GM21360 (cell line): Measurements from ENCODE around the gene DNAJB1.
"Not testable (repeated sequence)": the region's sequence is repeated elsewhere in the genome, so short reads cannot be mapped to it uniquely, and the experiment has no call there.

Experiments used
- ATAC-seq: cut with Tn5 transposase; IDR thresholded peaks from one replicate; pipeline ENCODE4 v1.9.1; 2021; ENCODE audit warnings: mild to moderate bottlenecking, moderate library complexity; ENCODE audit not compliant: unreplicated experiment

DNAJB1 gene

DNA sequence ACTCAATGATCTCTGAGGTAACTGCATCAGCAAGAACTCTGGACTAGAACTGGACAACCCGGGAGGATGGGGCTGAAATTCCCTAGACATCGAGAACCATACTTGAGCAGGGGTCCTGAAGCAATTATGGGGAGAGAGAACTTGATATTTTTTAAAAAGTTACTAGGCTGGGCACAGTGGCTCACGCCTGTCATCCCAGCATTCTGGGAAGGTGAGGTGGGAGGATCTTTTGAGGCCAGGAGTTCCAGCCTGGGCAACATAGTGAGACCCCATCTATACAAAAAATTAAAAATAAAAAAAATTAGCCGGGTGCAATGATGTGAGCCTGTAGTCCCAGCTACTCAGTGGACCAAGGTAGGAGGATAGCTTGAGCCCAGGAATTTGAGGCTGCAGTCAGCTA lies 2.3 kb upstream of the DNAJB1 start:
- no peak for ATAC-seq

DNA sequence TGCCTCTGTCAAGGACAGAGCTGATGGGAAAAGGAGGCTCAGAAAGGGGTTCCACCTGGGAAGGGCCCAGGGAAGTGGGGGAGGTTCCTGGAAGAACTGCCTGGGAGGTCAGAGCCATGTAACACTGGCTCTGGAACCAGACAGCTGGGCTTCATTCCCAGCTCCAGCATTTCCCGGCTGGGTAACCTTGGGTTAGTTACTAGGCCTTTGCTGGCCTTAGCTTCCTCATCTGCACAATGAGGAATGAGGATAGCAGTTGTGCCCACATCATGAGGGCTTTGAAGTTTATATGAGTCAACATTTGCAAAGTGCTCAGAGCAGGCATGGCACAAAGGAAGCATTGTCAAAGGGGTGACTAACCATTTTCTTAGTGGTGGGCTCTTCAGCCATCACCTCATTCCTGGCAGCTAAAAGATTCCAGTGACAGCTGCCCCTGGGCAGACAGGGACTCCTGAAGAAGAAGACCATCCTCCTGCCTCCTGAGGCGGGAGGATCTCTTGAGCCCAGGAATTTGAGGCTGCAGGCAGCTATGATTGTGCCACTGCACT lies 1.7 kb upstream of the DNAJB1 start:
- no peak for ATAC-seq

DNA sequence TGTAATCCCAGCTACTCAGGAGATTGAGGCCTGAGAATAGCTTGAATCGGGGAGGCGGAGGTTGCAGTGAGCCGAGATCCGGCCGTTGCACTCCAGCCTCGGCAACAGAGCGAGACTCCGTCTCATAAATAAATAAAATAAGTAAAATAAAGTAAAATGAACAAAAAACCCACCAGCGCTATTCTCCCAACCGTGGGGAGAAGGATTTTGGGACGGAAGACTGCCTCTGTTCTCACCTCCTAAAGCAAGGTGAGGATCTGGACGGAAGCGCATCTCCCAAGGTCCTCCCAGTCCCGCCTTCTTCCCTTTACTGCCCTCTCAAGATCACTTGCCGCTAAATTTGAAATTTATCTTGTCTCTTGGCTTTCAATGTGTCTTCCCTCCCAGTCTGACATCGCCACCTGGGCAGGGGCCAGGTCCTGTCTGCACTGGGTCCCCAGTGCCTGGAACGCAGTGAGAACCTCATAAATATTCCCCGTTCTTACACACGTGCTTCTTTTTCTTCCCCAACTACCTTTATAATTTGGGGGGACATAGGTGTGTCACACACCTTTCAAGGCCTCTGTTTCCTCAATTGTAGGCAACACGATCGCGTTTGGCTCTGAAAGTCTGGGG lies 1.2 kb upstream of the DNAJB1 start:
- ATAC-seq, result no peak

DNA sequence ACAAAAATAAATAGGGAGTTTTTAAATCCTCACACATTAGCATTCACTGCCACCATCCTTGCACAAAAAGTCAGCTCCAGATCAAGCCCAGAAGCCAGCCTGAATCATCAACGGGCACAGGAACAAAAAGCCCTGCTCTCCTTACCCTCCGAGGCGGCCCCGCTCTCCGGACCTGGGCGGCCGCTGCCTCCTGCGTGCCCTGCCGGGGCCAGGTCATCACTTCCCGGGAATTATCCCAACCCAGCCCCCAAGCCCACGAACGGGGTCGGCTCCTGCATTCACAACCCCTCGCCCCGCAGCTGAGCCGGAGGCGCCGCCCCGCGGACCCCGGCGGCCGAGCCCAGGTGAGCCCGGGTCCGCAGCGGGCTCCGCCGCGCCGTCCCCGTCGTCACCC lies 754 bp downstream of the DNAJB1 start:
- ATAC-seq, result peak; percentile 6

DNA sequence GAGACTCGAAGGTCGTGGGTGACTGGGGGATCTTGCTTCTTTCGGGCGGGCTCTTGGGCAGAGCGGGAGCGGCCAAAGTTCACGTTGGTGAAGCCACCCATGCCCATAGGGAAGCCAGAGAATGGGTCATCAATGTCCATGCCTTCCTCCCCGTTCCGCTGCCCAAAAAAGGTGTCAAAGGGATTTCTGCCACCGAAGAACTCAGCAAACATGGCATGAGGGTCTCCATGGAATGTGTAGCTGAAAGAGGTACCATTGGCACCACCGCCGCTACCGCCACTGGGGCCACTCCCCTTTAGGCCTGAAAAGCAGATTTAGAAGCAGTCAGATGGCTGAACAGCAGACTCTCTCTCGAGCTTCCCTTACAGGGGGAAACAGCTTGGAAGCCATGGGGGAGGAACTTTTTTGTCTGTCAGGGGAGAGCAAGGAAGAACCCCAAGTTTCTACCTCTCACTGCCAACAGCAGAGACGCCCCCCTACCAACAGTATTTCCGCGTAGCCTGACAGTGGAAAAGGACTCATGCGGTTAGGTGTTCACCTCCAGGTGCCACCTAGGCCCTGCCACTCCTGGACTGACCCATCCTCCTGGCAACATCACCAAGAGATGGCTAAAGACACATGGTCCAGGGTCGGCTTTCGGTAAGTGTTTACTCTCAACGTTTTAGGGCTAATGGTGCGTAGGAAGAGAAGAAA lies 1.3 kb downstream of the DNAJB1 start:
- ATAC-seq, result no peak

DNA sequence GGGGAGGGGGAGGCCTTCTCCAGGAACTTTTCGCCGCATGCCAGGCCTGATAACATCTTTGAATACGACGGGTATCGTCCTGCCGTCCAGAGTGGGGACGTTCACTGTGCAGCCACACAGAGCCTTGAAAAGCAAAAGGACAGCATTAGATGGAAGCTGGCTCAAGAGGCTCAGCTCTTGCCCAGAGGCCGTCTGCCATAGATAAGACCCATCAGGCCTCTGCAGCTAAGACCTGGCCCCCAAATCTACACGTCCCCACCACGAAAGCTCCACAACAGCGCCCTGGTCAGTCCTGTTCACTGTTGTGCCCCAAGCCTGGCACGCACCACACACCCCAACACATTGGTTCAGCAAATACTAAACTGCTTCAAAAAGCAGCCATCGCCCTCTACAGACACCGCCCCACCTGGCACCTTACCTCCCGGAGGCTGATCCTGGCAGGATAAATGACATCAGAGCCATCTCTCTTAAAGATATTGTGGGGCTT lies 2.1 kb downstream of the DNAJB1 start:
- ATAC-seq, result no peak

DNA sequence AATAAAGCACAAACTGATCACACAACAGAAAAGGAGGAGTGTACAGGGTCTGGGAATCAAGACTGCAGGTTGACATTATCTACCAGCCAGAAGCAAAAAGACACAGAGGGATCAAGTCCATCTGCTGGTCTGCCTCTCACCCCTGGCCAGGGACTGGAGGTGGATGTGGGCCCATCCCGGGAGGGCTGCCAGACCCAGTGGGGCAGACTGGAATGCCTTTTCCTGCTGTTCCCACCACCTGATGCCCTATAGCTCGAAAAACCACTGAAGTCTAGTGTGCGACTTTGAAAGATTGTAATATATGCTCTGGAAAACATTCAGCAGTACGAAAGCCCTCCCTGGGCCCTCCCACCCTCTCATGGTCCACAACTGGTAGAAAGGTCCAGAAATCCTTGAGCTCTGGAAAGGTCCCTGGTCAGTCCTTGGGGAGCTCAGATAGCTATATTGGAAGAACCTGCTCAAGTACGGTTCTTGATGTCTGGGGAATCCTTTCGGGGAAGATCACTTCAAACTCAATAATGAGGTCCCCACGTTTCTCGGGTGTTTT lies 2.6 kb downstream of the DNAJB1 start:
- ATAC-seq, result no peak

DNA sequence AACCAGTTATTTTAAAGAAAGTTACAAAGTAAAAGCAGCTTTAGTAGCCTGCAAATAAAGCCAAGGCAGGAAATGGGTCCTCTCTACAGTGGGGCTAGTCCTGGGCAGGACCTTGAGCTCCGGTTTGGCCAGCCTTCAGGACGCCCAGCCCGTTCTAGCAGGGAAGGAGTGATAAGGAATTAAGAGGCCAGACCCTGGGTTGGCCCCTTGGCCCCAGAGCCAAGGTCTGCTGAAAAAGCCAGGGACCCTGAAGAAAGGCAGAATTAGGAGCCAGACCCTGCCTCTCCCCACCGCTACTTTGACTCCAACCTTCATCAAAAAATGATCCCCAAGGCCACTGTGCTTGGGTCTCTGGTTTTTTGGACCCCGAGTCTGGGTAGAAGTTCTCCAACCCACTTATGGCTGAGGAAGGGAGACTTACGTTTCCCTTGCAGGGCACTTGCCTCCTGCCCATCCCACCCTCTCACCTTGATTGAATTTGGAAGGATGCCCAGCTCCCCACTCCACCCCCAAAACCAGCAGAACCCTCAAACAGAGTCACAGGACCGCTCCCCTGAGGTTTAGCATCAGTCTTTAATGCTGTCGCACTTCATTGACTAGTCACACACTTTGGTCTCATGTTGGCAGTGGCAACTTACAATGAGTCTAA lies 3.9 kb downstream of the DNAJB1 start:
- no peak for ATAC-seq

DNA sequence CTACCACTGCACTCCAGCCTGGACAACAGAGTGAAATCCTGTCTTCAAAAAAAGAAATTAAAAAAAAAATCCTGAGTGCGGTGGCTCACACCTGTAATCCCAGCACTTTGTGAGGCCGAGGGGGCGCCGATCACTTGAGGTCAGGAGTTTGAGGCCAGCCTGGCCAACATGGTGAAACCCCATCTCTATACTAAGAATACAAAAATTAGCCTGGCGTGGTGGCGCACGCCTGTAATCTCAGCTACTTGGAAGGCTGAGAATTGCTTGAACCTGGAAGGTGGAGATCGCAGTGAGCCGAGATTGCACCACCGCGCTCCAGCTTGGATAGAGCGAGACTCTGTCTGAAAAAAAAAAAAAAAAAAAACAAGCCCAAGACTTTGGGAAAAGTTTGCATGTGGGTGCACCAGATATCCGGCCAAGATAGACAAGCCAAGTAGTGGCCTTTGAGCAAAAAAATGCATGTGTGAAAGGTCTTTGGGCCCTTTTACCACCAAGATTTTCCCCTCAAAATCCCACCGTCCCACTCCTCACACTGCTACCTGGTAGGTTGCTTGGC lies 5.7 kb downstream of the DNAJB1 start:
- ATAC-seq, result no peak

DNA sequence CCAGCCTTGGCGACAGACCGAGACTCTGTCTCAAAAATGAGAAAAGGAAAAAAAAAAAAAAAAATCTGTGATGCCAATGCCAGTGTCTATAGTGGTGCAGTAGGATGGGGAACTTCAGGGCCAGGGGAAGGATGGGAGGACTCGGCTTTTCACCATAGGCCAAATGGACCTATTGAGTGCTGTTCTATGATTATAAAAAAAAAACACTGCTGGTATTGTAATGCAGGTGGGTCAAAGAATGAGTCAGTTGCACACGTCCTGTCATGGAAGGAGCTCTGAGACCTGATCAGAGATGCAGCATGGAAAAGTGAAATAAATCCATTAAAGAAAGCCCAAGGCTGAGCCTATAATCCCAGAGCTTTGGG lies 7.0 kb downstream of the DNAJB1 start:
- ATAC-seq, result no peak

DNA sequence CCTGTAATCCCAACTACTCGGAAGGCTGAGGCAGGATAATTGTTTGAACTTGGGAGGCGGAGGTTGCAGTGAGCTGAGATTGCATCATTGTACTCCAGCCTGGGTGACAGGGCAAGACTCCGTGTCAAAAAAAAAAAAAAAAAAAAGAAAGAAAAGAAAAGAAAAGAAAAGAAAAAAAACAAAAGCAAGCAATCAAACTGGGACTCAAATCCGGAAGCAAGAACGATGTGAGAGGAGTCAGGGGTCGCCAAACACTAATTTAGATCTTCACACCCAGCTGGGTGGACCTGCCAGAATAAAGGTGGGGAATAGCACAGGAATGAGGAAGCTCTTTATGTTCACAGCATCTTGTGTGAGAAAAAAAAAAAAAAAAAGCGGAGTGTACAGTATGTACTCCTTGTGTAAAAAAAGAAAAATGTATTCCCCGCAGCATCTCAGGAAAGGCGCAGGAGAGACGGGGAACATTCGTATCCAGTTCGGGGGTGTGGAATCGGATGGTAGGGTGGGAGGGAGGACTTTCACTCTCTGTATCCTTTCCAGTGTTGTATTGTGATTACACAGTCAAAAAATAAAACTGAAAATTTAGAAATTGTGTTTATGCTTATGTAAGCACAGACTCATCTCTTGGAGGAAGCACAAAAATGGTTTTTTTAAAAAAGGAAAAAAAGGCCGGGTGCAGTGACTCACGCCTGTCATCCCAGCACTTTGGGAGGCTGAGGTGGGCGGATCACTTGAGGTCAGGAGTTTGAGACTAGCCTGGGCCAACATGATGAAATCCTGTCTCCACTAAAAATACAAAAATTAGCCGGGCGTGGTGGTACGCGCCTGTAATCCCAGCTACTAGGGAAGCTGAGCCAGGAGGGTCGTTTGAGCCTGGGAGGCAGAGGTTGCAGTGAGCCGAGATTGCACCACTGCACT lies 7.6 kb downstream of the DNAJB1 start:
- no peak for ATAC-seq

DNA sequence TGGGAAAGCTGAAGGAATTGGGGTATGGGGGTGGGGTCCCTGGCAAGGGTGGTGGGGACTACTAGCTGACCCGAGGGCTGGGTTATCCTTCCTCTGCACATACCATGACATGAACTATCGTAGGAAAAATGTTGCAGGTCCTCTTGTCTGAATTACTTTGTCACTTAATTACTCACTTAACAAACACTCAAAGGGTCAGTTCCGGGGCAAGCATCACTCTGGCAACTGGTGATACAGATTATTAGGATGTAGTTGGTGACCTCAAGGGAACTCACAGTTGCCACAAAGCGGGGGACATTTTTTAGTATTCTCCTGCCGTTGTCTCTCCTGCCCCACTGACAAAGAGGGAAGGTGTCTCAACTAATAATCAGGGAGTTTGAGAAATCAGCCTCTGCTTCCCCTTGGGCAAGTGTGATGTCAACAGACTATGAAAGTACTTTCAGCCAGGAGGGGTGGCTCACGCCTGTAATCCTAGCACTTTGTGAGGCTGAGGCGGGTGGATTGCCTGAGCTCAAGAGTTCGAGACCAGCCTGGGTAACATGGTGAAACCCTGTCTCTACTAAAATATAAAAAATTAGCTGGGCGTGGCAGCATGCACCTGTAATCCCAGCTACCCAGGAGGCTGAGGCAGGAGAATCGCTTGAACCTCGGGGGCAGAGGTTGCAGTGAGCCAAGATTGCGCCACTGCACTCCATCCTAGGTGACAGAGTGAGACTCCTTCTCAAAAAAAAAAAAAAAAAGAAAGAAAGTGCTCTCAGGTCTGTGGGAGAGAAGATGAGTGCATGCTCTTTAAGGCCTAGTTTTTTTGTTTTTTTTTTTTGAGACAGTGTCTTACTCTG lies 10.3 kb downstream of the DNAJB1 start:
- no peak for ATAC-seq

DNA sequence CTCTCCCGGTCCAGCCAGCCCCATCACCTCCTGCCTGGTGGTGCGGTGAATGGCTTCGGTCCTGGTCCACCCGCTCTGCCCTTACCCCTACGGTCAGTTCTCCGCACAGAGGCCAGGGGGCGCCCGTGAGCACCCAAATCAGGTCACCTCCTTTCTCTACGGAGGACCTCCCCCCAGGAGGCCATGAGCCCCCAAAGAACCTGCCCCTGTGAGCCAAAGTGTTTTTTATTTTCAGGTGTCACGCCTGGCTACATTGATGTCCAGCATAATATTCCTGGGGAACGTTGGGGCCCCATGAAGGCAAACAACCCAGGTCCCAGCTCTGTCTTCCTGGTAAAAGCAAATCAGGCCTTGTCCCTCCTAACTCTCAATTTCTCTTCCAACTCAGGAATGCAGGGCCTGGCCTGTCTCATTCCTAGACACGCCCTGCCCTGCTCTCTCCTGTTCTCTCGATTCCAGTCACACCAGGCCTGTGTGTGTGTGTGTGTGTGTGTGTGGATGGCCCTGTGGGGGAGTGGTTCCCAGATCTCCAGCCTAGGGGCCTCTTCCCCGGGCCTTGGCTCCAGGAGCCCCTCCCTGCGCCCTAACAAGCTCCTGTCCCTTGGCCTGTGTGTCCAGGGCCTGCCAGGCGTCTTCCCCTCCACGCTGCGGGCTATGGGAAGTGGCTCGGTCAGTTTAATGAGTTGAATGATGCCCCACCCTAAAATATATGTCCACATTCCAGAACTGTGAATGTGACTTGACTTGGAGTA lies 12.5 kb downstream of the DNAJB1 start:
- no peak for ATAC-seq

DNA sequence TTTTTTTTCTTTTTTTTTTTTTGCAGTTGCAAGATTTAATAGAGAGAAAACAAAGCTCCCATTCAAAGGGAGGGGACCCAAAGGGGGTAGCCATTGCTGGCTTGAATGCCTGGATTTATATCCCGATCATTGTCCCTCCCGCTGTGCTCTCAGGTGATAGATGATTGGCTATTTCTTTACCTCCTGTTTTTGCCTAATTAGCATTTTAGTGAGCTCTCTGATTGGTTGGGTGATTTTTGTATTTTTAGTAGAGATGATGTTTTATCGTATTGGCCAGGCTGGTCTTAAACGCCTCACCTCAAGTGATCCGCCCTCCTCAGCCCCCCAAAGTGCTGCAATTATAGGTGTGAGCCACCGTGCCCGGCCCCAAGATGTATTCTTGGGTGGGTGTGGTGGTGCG lies 13.6 kb downstream of the DNAJB1 start:
- ATAC-seq, result not testable (repeated sequence)

DNA sequence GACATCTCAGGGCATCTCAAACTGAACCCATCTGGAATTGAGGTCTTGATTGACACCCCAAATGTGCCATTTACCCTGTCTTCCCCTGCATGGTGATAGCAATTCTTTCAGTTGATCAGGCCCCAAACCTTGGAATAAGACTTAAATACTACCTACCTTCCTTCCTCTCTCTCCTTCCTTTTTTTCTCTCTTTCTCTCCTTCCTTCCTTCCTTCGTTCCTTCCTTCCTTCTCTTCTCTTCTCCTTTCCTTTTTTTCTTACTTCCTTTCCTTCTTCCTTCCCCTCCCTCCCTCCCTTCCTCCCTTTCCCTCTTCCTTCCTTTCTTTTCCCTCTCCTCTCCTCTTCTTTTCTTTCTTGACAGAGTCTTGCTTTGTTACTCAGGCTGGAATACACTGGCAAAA lies 14.9 kb downstream of the DNAJB1 start:
- no peak for ATAC-seq

DNA sequence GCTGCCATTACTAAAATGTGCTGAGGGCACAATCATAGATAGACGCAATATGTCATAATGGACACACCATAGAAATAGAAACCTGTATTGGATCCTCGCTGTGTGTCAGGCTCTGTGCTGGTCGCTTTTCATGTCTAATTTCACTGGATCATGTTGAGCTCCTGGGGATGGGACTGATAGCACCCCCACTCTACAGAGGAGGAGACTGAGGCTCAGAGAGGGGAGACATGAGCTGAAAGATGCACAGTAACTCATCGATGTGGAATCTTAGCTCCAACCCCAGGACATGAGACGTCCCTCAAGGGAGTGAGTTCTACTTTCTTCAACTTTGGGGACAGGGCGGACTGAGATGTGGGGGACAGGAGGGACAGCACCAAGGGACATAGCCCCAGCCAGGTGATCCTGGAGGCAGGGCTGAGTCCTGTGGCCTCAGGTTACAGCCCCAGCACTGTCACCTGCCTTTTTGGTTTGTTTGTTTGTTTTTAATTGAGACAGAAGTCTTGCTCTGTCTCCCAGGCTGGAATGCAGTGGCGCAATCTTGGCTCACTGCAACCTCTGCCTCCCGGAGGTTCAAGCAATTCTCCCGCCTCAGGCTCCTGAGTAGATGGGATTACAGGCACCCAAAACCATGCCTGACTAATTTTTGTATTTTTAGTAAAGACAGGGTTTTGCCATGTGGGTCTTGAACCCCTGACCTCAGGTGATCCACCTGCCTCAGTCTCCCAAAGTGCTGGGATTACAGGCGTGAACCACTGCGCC lies 15.7 kb downstream of the DNAJB1 start:
- no peak for ATAC-seq

DNA sequence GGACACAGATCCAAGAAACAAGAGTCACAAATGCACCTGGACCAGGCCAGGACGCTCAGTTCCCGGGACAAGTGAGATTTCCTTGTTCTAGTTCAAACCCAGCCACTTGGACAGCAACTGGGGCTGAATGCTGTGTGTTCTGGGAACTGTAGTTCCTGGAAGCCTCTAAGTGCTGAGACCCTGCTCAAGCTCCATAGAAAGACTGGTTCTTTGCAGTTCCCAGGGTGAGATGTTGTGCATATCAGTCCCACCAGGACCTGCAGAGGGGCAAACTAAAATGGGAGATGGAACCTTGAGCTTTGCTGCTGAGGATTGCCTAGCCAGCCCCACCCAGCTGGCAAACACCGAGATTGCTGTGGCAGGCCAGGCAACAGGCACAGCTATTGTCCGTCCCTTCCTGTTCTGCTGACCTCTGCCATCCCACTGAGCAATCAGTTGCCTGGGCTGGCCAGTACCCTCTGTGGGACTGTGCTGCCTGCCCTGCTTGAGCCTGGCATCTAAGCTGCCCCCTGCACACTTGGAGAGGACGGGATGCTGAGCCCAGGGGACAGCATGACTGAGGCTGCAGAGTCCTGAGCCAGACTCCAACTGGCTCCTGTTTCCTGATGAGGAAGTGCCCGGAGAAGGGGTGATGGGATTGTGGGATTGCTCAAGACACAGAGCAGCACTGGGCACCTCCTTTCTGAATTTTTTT lies 20.8 kb downstream of the DNAJB1 start:
- ATAC-seq, result no peak
